HG02759 (cell line): ENCODE measurements around the gene FAM171A1.

ENCODE experiments used
- ATAC-seq: cut with Tn5 transposase; IDR thresholded peaks from one replicate; pipeline ENCODE4 v1.9.1; 2021; ENCODE audit warnings: mild to moderate bottlenecking, moderate library complexity; ENCODE audit not compliant: unreplicated experiment

Gene FAM171A1

DNA sequence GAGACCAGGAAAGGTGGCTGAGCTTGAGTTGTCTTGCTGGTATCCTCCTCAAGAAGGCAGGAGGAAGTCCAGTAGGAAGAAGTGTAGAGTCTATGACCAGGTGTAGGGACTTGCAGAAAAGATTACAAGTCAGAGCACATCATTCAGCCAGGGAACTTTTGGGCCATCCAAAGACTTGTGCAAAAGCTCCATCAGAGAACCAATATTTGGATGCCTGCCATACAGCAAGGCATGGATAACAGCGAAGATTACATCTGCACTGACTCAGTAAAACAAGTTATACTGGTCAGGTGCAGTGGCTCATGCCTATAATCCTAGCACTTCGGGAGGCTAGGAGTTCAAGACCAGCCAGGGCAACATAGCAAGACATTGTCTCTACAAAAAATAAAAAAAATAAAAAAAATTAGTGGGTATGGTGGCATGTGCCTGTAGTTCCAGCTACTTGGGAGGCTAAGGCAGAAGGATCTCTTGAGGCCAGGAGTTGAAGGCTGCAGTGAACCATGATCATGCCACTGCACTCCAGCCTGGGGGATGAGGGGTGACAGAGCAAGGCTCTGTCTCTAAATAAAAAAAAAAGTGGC is 189.4 kb downstream of the FAM171A1 start:
- ATAC-seq: no peak

DNA sequence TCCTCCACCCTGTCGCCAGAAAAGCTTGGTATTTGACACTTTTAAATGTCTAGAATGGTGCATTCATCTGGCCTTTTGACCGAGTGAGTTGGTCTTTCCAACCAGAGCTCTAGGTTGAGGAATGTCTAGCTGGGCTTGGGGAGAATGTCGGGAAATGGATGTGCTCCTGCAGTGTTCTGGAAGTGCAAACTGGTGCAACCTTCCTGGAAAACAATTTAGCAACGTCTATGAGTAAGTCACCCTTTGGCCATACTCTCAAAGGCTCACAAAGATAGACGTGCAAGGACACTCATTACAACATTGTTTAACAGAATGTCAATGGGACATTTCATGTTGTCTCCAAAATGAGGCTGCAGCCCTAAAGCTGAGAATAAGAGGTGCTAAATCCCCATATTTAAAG is 190.4 kb downstream of the FAM171A1 start:
- no peak for ATAC-seq

GRCh38 chr10:15176269-15176668 is 194.8 kb downstream of the FAM171A1 start:
- ATAC-seq: no peak

DNA sequence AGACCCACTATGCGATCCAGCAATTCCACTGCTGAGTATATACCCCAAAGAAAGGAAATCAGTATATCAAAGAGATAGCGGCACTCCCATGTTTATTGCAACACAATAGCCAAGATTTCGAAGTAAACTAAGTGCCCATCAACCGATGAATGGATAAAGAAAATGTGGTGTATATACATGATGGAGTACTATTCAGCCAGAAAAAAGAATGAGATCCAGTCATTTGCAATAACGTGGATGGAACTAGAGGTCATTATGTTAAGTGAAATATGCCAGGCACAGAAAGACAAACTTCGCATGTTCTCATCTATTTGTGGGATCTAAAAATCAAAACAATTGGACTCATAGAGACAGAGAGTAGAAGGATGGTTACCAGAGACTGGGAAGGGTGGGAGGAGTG is 195.5 kb downstream of the FAM171A1 start:
- no peak for ATAC-seq

DNA sequence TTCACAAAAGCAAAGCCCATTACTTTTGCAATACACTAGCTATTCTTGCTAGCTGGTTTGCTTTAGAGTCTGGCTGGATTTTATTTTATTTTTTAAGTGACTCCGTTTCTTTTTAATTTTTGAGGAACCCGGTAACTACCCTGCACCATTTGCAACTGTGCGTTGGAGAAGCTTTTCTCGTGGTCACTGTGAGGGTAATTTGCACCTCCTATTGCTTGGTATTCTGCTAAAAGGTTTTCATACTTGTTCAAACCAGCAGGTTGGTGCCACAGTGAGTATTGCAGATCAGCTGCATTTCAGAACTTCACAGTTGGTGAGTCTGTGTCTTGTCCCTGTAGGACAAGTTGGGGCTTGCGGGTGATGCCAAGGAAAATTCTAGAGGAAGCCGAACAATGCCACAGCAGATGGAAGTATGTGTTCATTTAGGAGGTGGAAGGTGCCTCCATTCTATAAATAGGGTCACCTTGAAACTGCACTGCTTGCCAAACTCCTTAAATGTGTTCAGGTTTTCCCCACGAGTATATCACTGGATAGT is 198.7 kb downstream of the FAM171A1 start:
- no peak for ATAC-seq

- ATAC-seq: no peak
Measured at GRCh38 chr10:15169555-15170401, 201.3 kb downstream of the FAM171A1 start.

GRCh38 chr10:15168786-15169554 is 202.1 kb downstream of the FAM171A1 start:
- peak; percentile 42 for ATAC-seq

- ATAC-seq: peak; percentile 90
Measured at GRCh38 chr10:15168291-15168785, 202.8 kb downstream of the FAM171A1 start, which contains the start of gene NMT2. NMT2 (minus strand) TSS chr10:15168693; CDS start chr10:15168612, 81 bp downstream.

DNA sequence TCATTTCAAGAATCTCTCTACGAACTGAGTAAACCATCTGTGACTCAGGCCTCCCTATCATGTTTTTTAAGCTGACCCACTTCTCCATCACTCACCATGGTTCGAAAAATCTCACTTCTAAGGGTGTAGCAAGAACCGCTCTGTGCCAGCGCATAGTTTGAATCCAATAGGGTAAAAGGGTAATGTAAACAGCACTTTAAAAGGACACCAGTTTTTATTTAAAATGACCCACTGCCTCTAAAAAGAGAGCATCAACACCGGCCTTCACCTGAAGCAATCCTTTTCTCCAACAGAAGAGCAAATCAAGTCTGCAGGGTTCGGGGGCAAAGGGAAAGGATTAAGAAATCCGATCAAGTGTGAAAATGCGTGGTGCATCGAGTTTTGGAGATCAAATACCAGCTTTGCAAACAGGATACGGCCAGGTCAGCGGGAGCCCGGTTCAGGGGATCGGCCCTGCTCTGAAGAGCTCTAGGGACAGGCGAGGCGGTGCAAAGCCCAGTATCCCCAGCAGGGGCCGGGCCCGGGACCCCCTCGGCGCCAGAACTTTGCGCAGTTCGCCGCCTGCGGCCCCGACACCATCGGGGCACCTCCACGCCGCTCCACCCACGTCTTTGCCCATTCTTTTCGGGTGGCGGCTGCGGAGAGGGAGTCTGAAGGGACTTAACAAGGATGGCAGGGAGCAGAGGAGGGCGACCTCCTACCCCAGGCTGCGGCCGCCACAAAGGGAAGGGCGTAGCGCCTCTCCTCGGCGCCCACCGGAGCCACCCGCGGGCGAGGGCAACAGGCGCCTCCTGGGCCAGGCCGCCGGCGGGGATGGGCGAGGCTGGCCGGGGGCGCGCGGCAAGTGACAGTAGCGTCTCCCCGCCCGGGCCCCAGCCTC is 203.4 kb downstream of the FAM171A1 start:
- peak; percentile 40 for ATAC-seq

DNA sequence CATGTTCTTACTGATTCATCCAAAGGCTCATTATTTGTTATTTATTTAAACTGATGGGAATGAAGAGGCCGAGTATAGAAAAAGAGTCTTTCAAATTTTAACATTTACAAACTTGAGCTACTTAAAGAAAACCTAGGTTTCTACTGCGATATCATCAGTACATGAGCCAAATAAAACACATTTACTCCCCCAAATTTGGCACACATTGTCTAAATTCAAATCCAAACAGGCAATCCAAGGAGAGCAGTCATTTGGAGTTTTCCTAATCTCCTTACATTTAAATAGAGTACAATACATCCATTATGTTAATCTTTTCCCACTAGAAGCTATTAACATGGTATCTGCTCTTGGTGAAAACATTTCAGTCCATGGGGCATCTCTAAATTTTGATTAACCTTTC is 204.8 kb downstream of the FAM171A1 start:
- ATAC-seq: no peak

DNA sequence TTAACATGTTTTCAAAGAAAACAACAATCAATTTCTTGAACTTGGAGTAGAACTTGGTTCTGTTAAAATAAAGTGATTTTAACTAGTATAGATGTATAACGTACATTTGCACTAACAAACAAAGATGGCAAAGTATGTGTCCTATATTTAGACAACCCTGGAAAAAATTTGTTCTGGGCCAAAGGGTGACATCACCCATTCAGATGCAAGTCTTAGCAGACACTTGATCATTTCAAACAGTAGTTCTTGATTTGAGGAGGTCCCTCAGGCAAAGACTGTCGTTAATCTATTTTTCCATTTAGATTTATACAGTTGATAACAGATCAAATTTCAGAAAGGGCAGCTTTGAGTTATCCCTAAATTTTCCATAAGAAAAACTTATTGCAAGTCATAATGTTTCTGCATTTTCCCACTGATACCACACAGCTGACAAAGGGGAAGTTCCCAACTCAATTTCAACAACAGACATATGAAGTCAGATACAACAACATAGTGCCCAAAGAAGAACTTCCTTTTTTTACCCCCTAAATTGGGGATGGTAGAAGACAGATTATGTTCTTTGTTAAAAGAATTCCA is 207.7 kb downstream of the FAM171A1 start:
- ATAC-seq: no peak
